CD4-positive, alpha-beta memory T cell (primary cell): ENCODE results near the gene ETFDH. TPM values are rescaled to one million over a fixed set of nuclear protein-coding genes. Genes with fewer than 3 reads are reported as not detected.

Experiments
- CTCF ChIA-PET: fragments of 350-600 bp; sonication (Branson Sonifier 250); formaldehyde crosslinking; loops from one replicate; lab custom pipeline; 2021; ENCODE audit warnings: inconsistent platforms; ENCODE audit not compliant: partially characterized antibody; lab: Charles Lee
- POLR2A ChIA-PET: fragments of 350-600 bp; sonication (Branson Sonifier 250); formaldehyde crosslinking; loops from one replicate; lab custom pipeline; 2021; ENCODE audit not compliant: partially characterized antibody; lab: Charles Lee
- DNase-seq, 5 donors: peaks; one replicate each; pipeline versions ENCODE4 v3.0.0 to v3.0.0-alpha.2; 2020 to 2022; ENCODE audit warnings: mixed read lengths in 1 of 5
- H3K27ac ChIP-seq: one replicate; pipeline ENCODE4 v1.7.0; 2013; ENCODE audit warnings: low read depth, low read length
- H3K27me3 ChIP-seq: 2 replicates; pipeline ENCODE4 v1.7.0; 2013; ENCODE audit warnings: mild to moderate bottlenecking, low read length, moderate library complexity; ENCODE audit not compliant: insufficient read depth
- H3K36me3 ChIP-seq: 2 replicates; pipeline ENCODE4 v1.7.0; 2013; ENCODE audit warnings: mild to moderate bottlenecking, low read length, moderate library complexity; ENCODE audit not compliant: insufficient read depth
- H3K4me1 ChIP-seq: 2 replicates; pipeline ENCODE4 v1.7.0; 2013; ENCODE audit warnings: mild to moderate bottlenecking, low read length, moderate library complexity; ENCODE audit not compliant: insufficient read depth
- H3K4me3 ChIP-seq, 2 donors: one replicate each; pipeline ENCODE4 v1.7.0; 2013; ENCODE audit warnings: low read length in 2 of 2, mild to moderate bottlenecking in 1 of 2
- H3K9me3 ChIP-seq, 2 donors: one replicate each; pipeline ENCODE4 v1.7.0; 2013; ENCODE audit warnings: low read length in 2 of 2, control low read depth in 1 of 2; ENCODE audit not compliant: control insufficient read depth in 1 of 2
- H3K27ac Mint-ChIP-seq, 7 donors: one replicate each; pipeline ENCODE4 v1.8.0; 2020 to 2021; ENCODE audit warnings: mixed read lengths in 7 of 7, mild to moderate bottlenecking in 6 of 7, inconsistent platforms in 3 of 7, moderate library complexity in 3 of 7
- H3K27me3 Mint-ChIP-seq, 2 donors: one replicate each; pipeline ENCODE4 v1.8.0; 2020 to 2021; ENCODE audit warnings: mixed read lengths in 2 of 2
- H3K36me3 Mint-ChIP-seq, 2 donors: one replicate each; pipeline ENCODE4 v1.8.0; 2020 to 2021; ENCODE audit warnings: mixed read lengths in 2 of 2, inconsistent platforms in 1 of 2, mild to moderate bottlenecking in 1 of 2
- H3K4me1 Mint-ChIP-seq, 4 donors: one replicate each; pipeline ENCODE4 v1.8.0; 2020 to 2021; ENCODE audit warnings: mixed read lengths in 4 of 4, mild to moderate bottlenecking in 1 of 4
- H3K4me3 Mint-ChIP-seq, 8 donors: one replicate each; pipeline ENCODE4 v1.8.0; 2020 to 2021; ENCODE audit warnings: mixed read lengths in 8 of 8, mild to moderate bottlenecking in 7 of 8, moderate library complexity in 6 of 8, inconsistent platforms in 3 of 8
- H3K9me3 Mint-ChIP-seq, 8 donors: one replicate each; pipeline ENCODE4 v1.8.0; 2020 to 2021; ENCODE audit warnings: mixed read lengths in 8 of 8, mild to moderate bottlenecking in 5 of 8, inconsistent platforms in 3 of 8, moderate library complexity in 1 of 8
- intact Hi-C: fragments of 100-400 bp; cut with micrococcal nuclease; formaldehyde crosslinking; loops from one replicate; pipeline ENCODE4 v1.15.1; 2023
- polyA plus RNA-seq, 2 donors: library from polyadenylated mRNA; unstranded; fragments of 300-500 nt; fragmentation: Illumina TruSeq; gene quantifications; one replicate each; pipeline ENCODE4 v1.2.3, GENCODE V29; 2021
- total RNA-seq, 2 experiments: library from RNA; stranded (reverse); gene quantifications; one replicate each; pipeline ENCODE4 v1.2.3, GENCODE V29; 2021

ETFDH gene
- total RNA-seq (10 to 100 TPM; 16.0 to 16.6 TPM), polyA plus RNA-seq (1 to 10 TPM; 5.8 to 9.4 TPM)

DNA sequence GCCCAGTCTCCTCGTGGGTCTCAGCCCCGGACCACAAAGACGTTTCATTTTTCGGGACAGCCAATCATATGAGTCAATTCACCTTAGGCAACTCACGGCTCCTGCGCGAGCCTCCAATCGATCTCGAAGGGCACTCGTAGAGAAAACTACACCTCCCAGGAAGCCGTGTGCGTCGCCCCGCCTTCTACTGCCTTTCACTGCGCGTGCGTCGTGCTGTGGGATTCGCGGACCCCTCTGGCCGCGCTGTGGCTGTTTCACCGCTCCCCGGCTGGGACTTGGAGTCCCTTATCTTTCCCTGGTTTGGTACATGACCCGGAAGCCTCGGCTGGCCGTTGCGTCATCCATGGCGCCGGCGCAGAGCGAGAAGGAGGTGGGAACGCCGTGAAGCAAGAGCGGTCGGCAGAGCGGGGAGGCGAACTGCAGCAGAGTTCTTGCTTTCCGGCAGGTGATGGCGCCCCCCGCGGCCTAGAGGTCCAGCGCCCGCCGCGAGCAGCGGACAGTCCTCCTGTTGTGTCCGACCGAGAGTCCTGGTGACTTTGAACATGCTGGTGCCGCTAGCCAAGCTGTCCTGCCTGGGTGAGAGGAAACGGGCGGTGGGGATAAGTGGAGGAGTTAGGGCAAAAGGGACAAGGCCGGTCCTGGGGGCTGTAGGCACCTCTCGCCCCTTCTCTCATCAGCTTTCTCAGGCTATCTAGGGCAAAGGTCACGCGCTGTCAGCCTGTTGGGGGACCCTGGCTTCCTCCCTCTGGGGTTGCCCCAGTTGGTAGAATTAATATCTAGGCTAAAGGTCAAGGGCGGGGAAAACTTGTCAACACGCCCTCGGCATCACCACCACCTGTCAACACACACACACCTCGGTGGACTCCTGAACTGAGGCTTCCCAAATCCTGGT, at the start of gene ETFDH:
ETFDH (plus strand) TSS at position 382 of the 892 bp plus-strand sequence; CDS start at position 543, 161 bp downstream.
- Mint-ChIP-seq H3K36me3 (peaks cover 4 to 10% of the 10 kb centered on the region in 2 donors), H3K9me3 (peaks cover 0 to 2% (median 0%) of the 10 kb centered on the region in 8 donors), H3K4me3 (peak within 1 kb of the TSS; percentile 92 to 98 (median 96)), H3K27me3 (no peaks in the 10 kb centered on the region), H3K4me1 (peaks cover 12 to 34% (median 23%) of the 10 kb centered on the region in 4 donors), H3K27ac (peak within 1 kb of the TSS; percentile 92 to 99 (median 98))
- ChIA-PET POLR2A (no interaction called here), CTCF (no interaction called here)
- Histone ChIP-seq H3K9me3 (no peaks in the 10 kb centered on the region), H3K4me1 (peaks cover 22% of the 10 kb centered on the region), H3K27me3 (no peaks in the 10 kb centered on the region), H3K36me3 (no peaks in the 10 kb centered on the region), H3K4me3 (peak within 1 kb of the TSS; percentile 53 to 94), H3K27ac (peak within 1 kb of the TSS; percentile 92)
- intact Hi-C loops = loop anchor here (1.0 to 5.0 kb wide), 4 partner anchors 51 to 505 kb away; partner anchors contain the start of genes FNIP2, PPID and RAPGEF2
- peak; percentile 97 to 99 (median 99) for DNase-seq

DNA sequence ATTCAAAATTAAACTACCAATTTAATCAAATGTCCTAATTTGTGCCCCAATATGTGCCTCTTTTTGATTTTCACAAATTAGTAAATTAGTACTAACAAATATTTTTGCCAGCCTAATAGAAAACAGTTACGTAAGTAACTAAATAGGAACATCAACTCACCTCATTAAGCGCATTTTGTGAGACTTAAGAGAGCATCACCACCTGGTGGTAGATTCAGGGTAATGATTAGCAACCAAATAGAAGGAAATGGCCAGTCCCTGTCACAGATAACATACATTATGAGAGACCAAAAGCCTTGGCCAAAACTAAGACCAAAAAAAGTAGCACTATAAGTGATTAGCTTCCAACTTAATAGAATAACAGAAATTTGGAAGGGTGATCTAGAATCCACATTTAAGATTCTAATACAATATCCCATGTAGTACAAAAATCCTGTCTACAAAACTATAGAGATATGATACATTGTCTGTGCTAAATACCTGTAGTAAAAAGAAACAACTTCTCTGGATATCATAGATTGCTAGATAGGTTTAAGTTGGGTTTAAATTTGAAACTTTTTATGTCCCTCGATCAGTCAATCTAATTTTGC, 47.1 kb upstream of the ETFDH start:
- no peaks in the 10 kb centered on the region for H3K36me3 ChIP-seq
- peaks cover under 1% of the 10 kb centered on the region for H3K27me3 ChIP-seq
- no peaks in the 10 kb centered on the region for H3K36me3 Mint-ChIP-seq
- CTCF ChIA-PET = interaction anchor here (0.6 kb wide), 1 partner anchor 82 kb away, joined by 3 read pairs; no protein-coding TSS in a partner anchor
- H3K4me3 Mint-ChIP-seq = no peak overlapping the region
- H3K9me3 Mint-ChIP-seq = no peaks in the 10 kb centered on the region
- POLR2A ChIA-PET = no interaction called here
- no peaks in the 10 kb centered on the region for H3K9me3 ChIP-seq
- DNase-seq = peak in 3 of 5 donors; percentile 5 to 6 (median 6)
- no peak overlapping the region for H3K4me3 ChIP-seq
- H3K4me1 ChIP-seq = no peaks in the 10 kb centered on the region
- peaks cover 5 to 7% of the 10 kb centered on the region in 2 donors for H3K27me3 Mint-ChIP-seq
- intact Hi-C loops = loop anchor here (2.0 kb wide), 1 partner anchor 370 kb away; no protein-coding TSS in a partner anchor
- H3K27ac Mint-ChIP-seq = no peak overlapping the region
- H3K27ac ChIP-seq = no peak overlapping the region
- peaks cover 0 to 2% (median 0%) of the 10 kb centered on the region in 4 donors for H3K4me1 Mint-ChIP-seq

GRCh38 chr4:158625544-158625943, 46.6 kb upstream of the ETFDH start:
- intact Hi-C loops = loop anchor here (2.0 kb wide), 1 partner anchor 371 kb away; no protein-coding TSS in a partner anchor

GRCh38 chr4:158630893-158631292, 41.2 kb upstream of the ETFDH start:
- peaks cover 1 to 7% of the 10 kb centered on the region in 2 donors for H3K27me3 Mint-ChIP-seq

More at GRCh38 chr4:158625544-158625943, 46.6 kb upstream of the ETFDH start:
- Histone ChIP-seq H3K9me3 (no peaks in the 10 kb centered on the region), H3K36me3 (no peaks in the 10 kb centered on the region), H3K4me3 (no peak overlapping the region), H3K4me1 (no peaks in the 10 kb centered on the region), H3K27ac (no peak overlapping the region), H3K27me3 (peaks cover 4% of the 10 kb centered on the region)
- ChIA-PET CTCF (interaction anchor here (0.6 kb wide), 1 partner anchor 82 kb away, joined by 3 read pairs; no protein-coding TSS in a partner anchor), POLR2A (interaction anchor here (0.7 kb wide), 1 partner anchor 14 kb away, joined by 3 read pairs; no protein-coding TSS in a partner anchor)
- Mint-ChIP-seq H3K4me1 (peaks cover 0 to 2% (median 0%) of the 10 kb centered on the region in 4 donors), H3K36me3 (no peaks in the 10 kb centered on the region), H3K9me3 (no peaks in the 10 kb centered on the region), H3K4me3 (no peak overlapping the region), H3K27ac (no peak overlapping the region), H3K27me3 (peaks cover 1 to 7% of the 10 kb centered on the region in 2 donors)
- DNase-seq = no peak

DNA sequence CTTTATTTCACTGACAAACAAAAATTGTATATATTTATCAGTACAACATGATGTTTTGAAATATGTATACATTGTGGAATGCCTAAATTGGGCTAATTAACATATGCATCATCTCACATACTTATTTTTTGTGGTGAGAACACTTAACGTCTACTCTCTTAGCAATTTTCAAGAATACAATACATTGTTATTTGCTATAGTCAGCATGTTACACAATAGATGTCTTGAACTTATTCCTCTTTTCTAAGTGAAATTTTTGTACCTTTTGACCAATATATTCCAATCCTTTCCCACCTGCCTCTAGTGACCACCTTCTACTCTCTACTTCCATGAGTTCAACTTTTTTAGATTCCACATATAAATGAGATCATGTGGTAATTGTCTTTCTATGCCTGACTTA, 35.5 kb upstream of the ETFDH start:
- no peak for DNase-seq
- H3K4me3 ChIP-seq = no peak overlapping the region
- no peaks in the 10 kb centered on the region for H3K4me1 ChIP-seq
- no peak overlapping the region for H3K27ac ChIP-seq
- no peaks in the 10 kb centered on the region for H3K9me3 Mint-ChIP-seq
- H3K36me3 Mint-ChIP-seq = no peaks in the 10 kb centered on the region
- POLR2A ChIA-PET = no interaction called here
- H3K27ac Mint-ChIP-seq = no peak overlapping the region
- H3K4me1 Mint-ChIP-seq = no peaks in the 10 kb centered on the region
- H3K27me3 Mint-ChIP-seq = peaks cover 4 to 20% of the 10 kb centered on the region in 2 donors
- CTCF ChIA-PET = no interaction called here
- no peaks in the 10 kb centered on the region for H3K27me3 ChIP-seq
- intact Hi-C loops = no loop called here
- H3K4me3 Mint-ChIP-seq = no peak overlapping the region
- no peaks in the 10 kb centered on the region for H3K36me3 ChIP-seq
- H3K9me3 ChIP-seq = no peaks in the 10 kb centered on the region

More at GRCh38 chr4:158630893-158631292, 41.2 kb upstream of the ETFDH start:
- ChIA-PET CTCF (no interaction called here), POLR2A (no interaction called here)
- no peak overlapping the region for H3K4me3 ChIP-seq
- H3K9me3 ChIP-seq = no peaks in the 10 kb centered on the region
- Mint-ChIP-seq H3K27ac (no peak overlapping the region), H3K36me3 (no peaks in the 10 kb centered on the region), H3K9me3 (no peaks in the 10 kb centered on the region), H3K4me1 (no peaks in the 10 kb centered on the region), H3K4me3 (no peak overlapping the region)
- no peaks in the 10 kb centered on the region for H3K4me1 ChIP-seq
- H3K27me3 ChIP-seq = peaks cover 4% of the 10 kb centered on the region
- H3K27ac ChIP-seq = no peak overlapping the region
- intact Hi-C loops = no loop called here
- DNase-seq = no peak
- H3K36me3 ChIP-seq = no peaks in the 10 kb centered on the region

DNA sequence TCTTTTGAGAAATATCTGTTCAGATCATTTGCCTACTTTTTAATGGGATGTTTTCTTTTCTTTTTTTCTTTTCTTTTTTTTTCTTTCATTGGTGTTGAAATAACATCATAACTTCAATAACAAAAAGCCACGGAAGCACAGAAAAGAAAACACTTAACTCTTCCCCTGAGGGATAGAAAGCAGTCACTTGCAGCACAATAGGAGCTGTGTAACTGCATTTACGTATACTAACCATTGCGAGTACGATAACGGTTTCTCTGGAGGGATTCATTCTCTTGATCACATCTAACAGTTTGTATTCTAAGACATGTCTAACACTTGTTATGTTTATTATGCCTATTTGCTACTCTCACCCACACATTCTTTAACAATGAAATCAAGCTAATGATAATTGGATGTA, 27.7 kb upstream of the ETFDH start:
- no peaks in the 10 kb centered on the region for H3K4me1 Mint-ChIP-seq
- H3K36me3 Mint-ChIP-seq = no peaks in the 10 kb centered on the region
- Histone ChIP-seq H3K27me3 (no peaks in the 10 kb centered on the region), H3K4me1 (no peaks in the 10 kb centered on the region), H3K4me3 (no peak overlapping the region), H3K36me3 (no peaks in the 10 kb centered on the region), H3K27ac (no peak overlapping the region), H3K9me3 (no peaks in the 10 kb centered on the region)
- ChIA-PET CTCF (no interaction called here), POLR2A (no interaction called here)
- no peaks in the 10 kb centered on the region for H3K9me3 Mint-ChIP-seq
- no peak overlapping the region for H3K27ac Mint-ChIP-seq
- H3K4me3 Mint-ChIP-seq = no peak overlapping the region
- DNase-seq = no peak
- H3K27me3 Mint-ChIP-seq = peaks cover 20 to 26% of the 10 kb centered on the region in 2 donors
- intact Hi-C loops = no loop called here

GRCh38 chr4:158644760-158645159, 27.3 kb upstream of the ETFDH start:
- Mint-ChIP-seq H3K27me3 (peaks cover 20 to 26% of the 10 kb centered on the region in 2 donors), H3K4me3 (no peak overlapping the region), H3K27ac (no peak overlapping the region), H3K36me3 (no peaks in the 10 kb centered on the region), H3K9me3 (no peaks in the 10 kb centered on the region), H3K4me1 (no peaks in the 10 kb centered on the region)
- CTCF ChIA-PET = no interaction called here
- Histone ChIP-seq H3K27ac (no peak overlapping the region), H3K4me1 (no peaks in the 10 kb centered on the region), H3K9me3 (no peaks in the 10 kb centered on the region), H3K4me3 (no peak overlapping the region), H3K36me3 (no peaks in the 10 kb centered on the region), H3K27me3 (no peaks in the 10 kb centered on the region)
- intact Hi-C loops = no loop called here
- POLR2A ChIA-PET = no interaction called here
- no peak for DNase-seq
